H9 (cell line): ENCODE results near the gene APOL4. TPM values are rescaled to one million over a fixed set of nuclear protein-coding genes. Genes with fewer than 3 reads are reported as not detected.
A peak's percentile ranks its signal among the peaks of the same experiment; 100 is the strongest.

Experiments used
- DNase-seq: peaks from one replicate; pipeline ENCODE4 v3.0.0-alpha.2; 2017
- H2AFZ ChIP-seq: one replicate; pipeline ENCODE4 v1.6.1; 2013; ENCODE audit warnings: mild to moderate bottlenecking, low read length, control low read depth, moderate library complexity
- H2AK5ac ChIP-seq: 2 replicates; pipeline ENCODE4 v1.6.1; 2013; ENCODE audit warnings: low read length, control low read depth, mixed read lengths; ENCODE audit not compliant: insufficient read length
- H2BK120ac ChIP-seq: one replicate; pipeline ENCODE4 v1.6.1; 2013; ENCODE audit warnings: low read depth, mild to moderate bottlenecking, low read length, control low read depth, inconsistent platforms; ENCODE audit not compliant: poor library complexity, severe bottlenecking
- H2BK12ac ChIP-seq: 2 replicates; pipeline ENCODE4 v1.6.1; 2013; ENCODE audit warnings: low read length, control low read depth, mixed read lengths, low read depth; ENCODE audit not compliant: insufficient read length
- H2BK15ac ChIP-seq: 2 replicates; pipeline ENCODE4 v1.6.1; 2013; ENCODE audit warnings: low read depth, low read length, control low read depth
- H2BK20ac ChIP-seq: one replicate; pipeline ENCODE4 v1.6.1; 2013; ENCODE audit warnings: low read depth, mild to moderate bottlenecking, low read length, control low read depth, inconsistent platforms; ENCODE audit not compliant: poor library complexity, severe bottlenecking
- H2BK5ac ChIP-seq: 2 replicates; pipeline ENCODE4 v1.6.1; 2013; ENCODE audit warnings: low read length, control low read depth, mixed read lengths; ENCODE audit not compliant: insufficient read length
- H3K14ac ChIP-seq: 2 replicates; pipeline ENCODE4 v1.6.1; 2013; ENCODE audit warnings: low read length, control low read depth; ENCODE audit not compliant: insufficient read depth
- H3K18ac ChIP-seq: 2 replicates; pipeline ENCODE4 v1.6.1; 2013; ENCODE audit warnings: low read depth, mild to moderate bottlenecking, mixed read lengths, low read length, control low read depth; ENCODE audit not compliant: insufficient read length
- H3K23ac ChIP-seq: 2 replicates; pipeline ENCODE4 v1.6.1; 2013; ENCODE audit warnings: low read length, control low read depth, mixed read lengths, low read depth; ENCODE audit not compliant: insufficient read length
- H3K23me2 ChIP-seq: 2 replicates; pipeline ENCODE4 v1.6.1; 2013; ENCODE audit warnings: low read depth, mild to moderate bottlenecking, mixed read lengths, low read length, control low read depth; ENCODE audit not compliant: insufficient read length, poor library complexity, severe bottlenecking
- H3K27ac ChIP-seq: 2 replicates; pipeline ENCODE4 v1.5.1; 2013; ENCODE audit warnings: low read length, control low read depth, mixed read lengths, low read depth; ENCODE audit not compliant: insufficient read length
- H3K27me3 ChIP-seq: 2 replicates; pipeline ENCODE4 v1.6.1; 2013; ENCODE audit warnings: low read length, control low read depth, inconsistent platforms; ENCODE audit not compliant: insufficient read depth
- H3K4ac ChIP-seq: 2 replicates; pipeline ENCODE4 v1.6.1; 2013; ENCODE audit warnings: low read depth, mild to moderate bottlenecking, control low read depth, inconsistent platforms, low read length, moderate library complexity
- H3K4me1 ChIP-seq: 2 replicates; pipeline ENCODE4 v1.6.1; 2013; ENCODE audit warnings: low read length, control low read depth, inconsistent platforms; ENCODE audit not compliant: insufficient read depth
- H3K4me2 ChIP-seq: 2 replicates; pipeline ENCODE4 v1.6.1; 2013; ENCODE audit warnings: low read length, control low read depth, mixed read lengths; ENCODE audit not compliant: insufficient read length, insufficient read depth
- H3K56ac ChIP-seq: 2 replicates; pipeline ENCODE4 v1.6.1; 2013; ENCODE audit warnings: low read depth, mild to moderate bottlenecking, mixed read lengths, low read length, control low read depth; ENCODE audit not compliant: insufficient read length
- H3K79me1 ChIP-seq: 2 replicates; pipeline ENCODE4 v1.6.1; 2013; ENCODE audit warnings: low read depth, mild to moderate bottlenecking, moderate library complexity, low read length, control low read depth, inconsistent platforms; ENCODE audit not compliant: insufficient read depth, poor library complexity, severe bottlenecking
- H3K79me2 ChIP-seq: 2 replicates; pipeline ENCODE4 v1.6.1; 2013; ENCODE audit warnings: low read length, control low read depth, inconsistent platforms; ENCODE audit not compliant: insufficient read depth
- H3K9ac ChIP-seq: 2 replicates; pipeline ENCODE4 v1.6.1; 2013; ENCODE audit warnings: low read length, control low read depth, mixed read lengths; ENCODE audit not compliant: insufficient read length; ENCODE audit errors: extremely low read depth
- H3K9me3 ChIP-seq: one replicate; pipeline ENCODE4 v1.6.1; 2013; ENCODE audit warnings: low read depth, low read length, inconsistent platforms; ENCODE audit not compliant: control insufficient read depth
- H3T11ph ChIP-seq: one replicate; pipeline ENCODE4 v1.6.1; 2013; ENCODE audit warnings: mild to moderate bottlenecking, low read length, control low read depth, inconsistent platforms
- H4K20me1 ChIP-seq: one replicate; pipeline ENCODE4 v1.6.1; 2013; ENCODE audit not compliant: control insufficient read depth, insufficient read length, insufficient read depth
- H4K5ac ChIP-seq: 2 replicates; pipeline ENCODE4 v1.6.1; 2013; ENCODE audit warnings: low read depth, mild to moderate bottlenecking, mixed read lengths, low read length, control low read depth; ENCODE audit not compliant: insufficient read length
- H4K8ac ChIP-seq: replicated peaks from 2 replicates; pipeline ENCODE4 v1.6.1; 2013; ENCODE audit warnings: low read length, control low read depth, mixed read lengths, low read depth; ENCODE audit not compliant: insufficient read length
- H4K91ac ChIP-seq: 2 replicates; pipeline ENCODE4 v1.6.1; 2013; ENCODE audit warnings: low read depth, mild to moderate bottlenecking, moderate library complexity, mixed read lengths, low read length, control low read depth; ENCODE audit not compliant: insufficient read length
- H3K27ac Mint-ChIP-seq, 3 experiments: 2 replicates in 2 of 3; 3 replicates in 1 of 3; pipeline ENCODE4 v1.8.0; 2020 to 2021; ENCODE audit warnings: mixed read lengths in 3 of 3, mild to moderate bottlenecking in 1 of 3, moderate library complexity in 1 of 3
- H3K27me3 Mint-ChIP-seq: 2 replicates; pipeline ENCODE4 v1.8.0; 2021; ENCODE audit warnings: low read depth, mild to moderate bottlenecking, moderate library complexity, mixed read lengths
- H3K36me3 Mint-ChIP-seq, 3 experiments: 2 replicates in 2 of 3; 3 replicates in 1 of 3; pipeline ENCODE4 v1.8.0; 2020 to 2021; ENCODE audit warnings: low read depth in 3 of 3, mixed read lengths in 3 of 3; ENCODE audit not compliant: insufficient read depth in 1 of 3
- H3K4me1 Mint-ChIP-seq, 2 experiments: 2 replicates each; pipeline ENCODE4 v1.8.0; 2020; ENCODE audit warnings: mixed read lengths in 2 of 2
- H3K4me3 Mint-ChIP-seq, 2 experiments: 2 replicates in 1 of 2; 3 replicates in 1 of 2; pipeline ENCODE4 v1.8.0; 2020 to 2021; ENCODE audit warnings: mild to moderate bottlenecking in 2 of 2, mixed read lengths in 2 of 2, moderate library complexity in 1 of 2
- H3K9me3 Mint-ChIP-seq, 2 experiments: 2 replicates in 1 of 2; 3 replicates in 1 of 2; pipeline ENCODE4 v1.8.0; 2020; ENCODE audit warnings: mild to moderate bottlenecking in 2 of 2, mixed read lengths in 2 of 2, moderate library complexity in 1 of 2
- WGBS: extraction: QIAGEN DNeasy Blood & Tissue Kit; methylation state at CpG from one replicate; pipeline ENCODE4 v1.1.7; 2013; ENCODE audit warnings: missing lambda C conversion rate, low lambda C conversion rate, mixed read lengths; ENCODE audit not compliant: insufficient read length; ENCODE audit errors: extremely low coverage; 5-methylcytosine and 5-hydroxymethylcytosine counted together
- total RNA-seq: library from RNA; stranded (reverse); gene quantifications from 2 replicates; pipeline ENCODE4 v1.2.1, GENCODE V29; 2021
- TF ChIP-seq, protein P1 (sequence below): fragments of 200-600 bp; sonication (generic); conservative IDR thresholded peaks from 3 replicates; pipeline ENCODE4 v1.8.0; 2021; ENCODE audit warnings: antibody characterized with exemption, mild to moderate bottlenecking

The APOL4 gene
- total RNA-seq, 1 experiment from 2014 or later, result not detected

DNA sequence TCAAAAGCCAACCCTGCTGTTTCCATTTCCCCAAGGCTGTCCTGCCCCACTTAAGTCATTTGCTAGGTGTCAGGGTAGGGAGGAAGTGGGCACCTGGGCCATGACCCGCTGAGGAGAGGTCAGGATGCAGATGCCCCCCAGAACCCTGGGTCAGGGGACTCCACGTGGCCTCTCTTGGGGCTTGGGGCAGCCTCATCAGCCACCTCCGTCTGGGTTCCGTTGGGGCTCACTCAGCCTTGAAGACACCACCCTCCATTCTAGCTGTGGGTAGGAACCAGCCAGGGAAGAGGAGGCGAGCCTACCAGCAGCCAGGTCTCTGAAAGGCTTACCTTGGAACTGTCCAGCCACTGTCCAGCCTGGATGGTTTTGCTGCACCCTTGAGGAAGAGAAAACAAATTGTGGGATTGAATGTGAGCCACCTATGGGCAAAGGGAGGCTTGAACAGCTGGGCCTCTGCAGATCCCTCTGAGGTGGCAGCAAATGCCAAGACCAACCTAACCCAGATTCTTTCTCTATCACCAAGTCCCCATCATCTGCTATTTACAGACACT is 2.5 kb downstream of the APOL4 start:
- Mint-ChIP-seq H3K9me3 (no peaks in the 10 kb centered on the region; a peak in 2 of 5 replicates), H3K27ac (no peak overlapping the region), H3K36me3 (no peaks in the 10 kb centered on the region), H3K4me1 (peaks cover 44 to 60% of the 10 kb centered on the region in 2 experiments), H3K27me3 (peaks cover 2% of the 10 kb centered on the region; the same call in 1 of the 2 replicates), H3K4me3 (no peak overlapping the region)
- Histone ChIP-seq H3K4me1 (peaks cover 4% of the 10 kb centered on the region; the same call in 1 of the 2 replicates), H3K56ac (no peak overlapping the region), H2BK12ac (no peak overlapping the region), H3K9ac (no peak overlapping the region), H2AK5ac (no peak overlapping the region), H2BK120ac (no peak overlapping the region), H3K79me2 (no peaks in the 10 kb centered on the region), H2BK20ac (no peak overlapping the region), H2BK5ac (no peak overlapping the region), H3K79me1 (no peaks in the 10 kb centered on the region), H3K27me3 (no peaks in the 10 kb centered on the region), H3K14ac (no peak overlapping the region), H3T11ph (no peak overlapping the region), H2BK15ac (no peak overlapping the region), H4K8ac (no peak overlapping the region), H3K18ac (no peak overlapping the region), H3K9me3 (no peaks in the 10 kb centered on the region), H2AFZ (no peak overlapping the region), H4K5ac (no peak overlapping the region), H3K23me2 (no peaks in the 10 kb centered on the region), H4K20me1 (no peaks in the 10 kb centered on the region), H3K27ac (no peak overlapping the region), H3K4me2 (no peak overlapping the region), H4K91ac (peak overlapping the region; percentile 13), H3K4ac (no peak overlapping the region), H3K23ac (no peak overlapping the region)
- no peak for DNase-seq
- TF ChIP-seq, protein P1, sequence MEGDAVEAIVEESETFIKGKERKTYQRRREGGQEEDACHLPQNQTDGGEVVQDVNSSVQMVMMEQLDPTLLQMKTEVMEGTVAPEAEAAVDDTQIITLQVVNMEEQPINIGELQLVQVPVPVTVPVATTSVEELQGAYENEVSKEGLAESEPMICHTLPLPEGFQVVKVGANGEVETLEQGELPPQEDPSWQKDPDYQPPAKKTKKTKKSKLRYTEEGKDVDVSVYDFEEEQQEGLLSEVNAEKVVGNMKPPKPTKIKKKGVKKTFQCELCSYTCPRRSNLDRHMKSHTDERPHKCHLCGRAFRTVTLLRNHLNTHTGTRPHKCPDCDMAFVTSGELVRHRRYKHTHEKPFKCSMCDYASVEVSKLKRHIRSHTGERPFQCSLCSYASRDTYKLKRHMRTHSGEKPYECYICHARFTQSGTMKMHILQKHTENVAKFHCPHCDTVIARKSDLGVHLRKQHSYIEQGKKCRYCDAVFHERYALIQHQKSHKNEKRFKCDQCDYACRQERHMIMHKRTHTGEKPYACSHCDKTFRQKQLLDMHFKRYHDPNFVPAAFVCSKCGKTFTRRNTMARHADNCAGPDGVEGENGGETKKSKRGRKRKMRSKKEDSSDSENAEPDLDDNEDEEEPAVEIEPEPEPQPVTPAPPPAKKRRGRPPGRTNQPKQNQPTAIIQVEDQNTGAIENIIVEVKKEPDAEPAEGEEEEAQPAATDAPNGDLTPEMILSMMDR, result no peak
- no CpG with 5 or more reads among the region's 5 CpGs for WGBS
